GM19467 (cell line): ENCODE measurements around the gene FAM187B.

Experiments used
- ATAC-seq: cut with Tn5 transposase; IDR thresholded peaks from one replicate; pipeline ENCODE4 v1.9.1; 2021; ENCODE audit warnings: mild to moderate bottlenecking, moderate library complexity; ENCODE audit not compliant: unreplicated experiment

FAM187B gene

GRCh38 chr19:35228177-35228930 lies at the start of gene FAM187B:
FAM187B (minus strand) TSS chr19:35228739; CDS start chr19:35228680, 59 bp downstream.
- no peak for ATAC-seq

- no peak for ATAC-seq
Measured at GRCh38 chr19:35276706-35277281, 48.3 kb upstream of the FAM187B start.

GRCh38 chr19:35274323-35274722 lies 45.8 kb upstream of the FAM187B start:
- no peak for ATAC-seq

- ATAC-seq: no peak
Measured at GRCh38 chr19:35273686-35274259, 45.2 kb upstream of the FAM187B start.

GRCh38 chr19:35272954-35273649 lies 44.6 kb upstream of the FAM187B start:
- ATAC-seq: no peak

GRCh38 chr19:35272122-35272719 lies 43.7 kb upstream of the FAM187B start:
- no peak for ATAC-seq

- no peak for ATAC-seq
Measured at GRCh38 chr19:35271546-35271945, 43.0 kb upstream of the FAM187B start.

GRCh38 chr19:35270381-35270811 lies 41.9 kb upstream of the FAM187B start:
- ATAC-seq: no peak

- peak; percentile 56 for ATAC-seq
Measured at GRCh38 chr19:35269438-35270117, 41.0 kb upstream of the FAM187B start.

GRCh38 chr19:35268536-35269437 lies 40.2 kb upstream of the FAM187B start, which contains the start of gene USF2:
USF2 (plus strand) TSS chr19:35268962; CDS start chr19:35269102, 140 bp downstream.
- ATAC-seq: peak; percentile 3

GRCh38 chr19:35267818-35268535 lies 39.4 kb upstream of the FAM187B start:
- ATAC-seq: peak; percentile 42

GRCh38 chr19:35267353-35267817 lies 38.8 kb upstream of the FAM187B start:
- ATAC-seq: no peak

- ATAC-seq: no peak
Measured at GRCh38 chr19:35266520-35267352, 38.2 kb upstream of the FAM187B start.

- ATAC-seq: no peak
Measured at GRCh38 chr19:35265900-35266519, 37.5 kb upstream of the FAM187B start.

GRCh38 chr19:35265126-35265899 lies 36.8 kb upstream of the FAM187B start:
- no peak for ATAC-seq

GRCh38 chr19:35264268-35265125 lies 36.0 kb upstream of the FAM187B start:
- ATAC-seq: no peak
